ENCODE results near the gene HRK.

DNA sequence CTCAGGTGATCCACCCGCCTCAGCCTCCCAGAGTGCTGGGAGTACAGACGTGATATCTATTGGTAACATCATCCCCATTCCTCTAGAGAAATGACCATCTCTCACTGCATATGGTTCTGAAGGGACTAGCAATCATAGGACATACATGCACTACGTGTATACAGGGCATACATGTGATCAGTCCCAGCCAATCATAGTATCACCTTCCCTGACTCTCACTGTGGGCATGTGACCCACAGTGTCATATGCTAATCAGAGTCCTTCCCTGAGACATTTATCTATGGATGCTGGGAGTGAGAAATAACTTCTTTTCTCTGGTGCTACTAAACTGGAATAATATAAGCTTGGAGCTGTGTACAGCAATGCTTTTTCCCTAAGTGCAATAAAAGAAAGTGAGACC, 17.4 kb upstream of the HRK start:
- TF ChIP-seq EZH2 (IDR thresholded peaks at IDR 0.05; ENCODE audit: insufficient read depth, low read length): no peak
- TF ChIP-seq, protein P1, sequence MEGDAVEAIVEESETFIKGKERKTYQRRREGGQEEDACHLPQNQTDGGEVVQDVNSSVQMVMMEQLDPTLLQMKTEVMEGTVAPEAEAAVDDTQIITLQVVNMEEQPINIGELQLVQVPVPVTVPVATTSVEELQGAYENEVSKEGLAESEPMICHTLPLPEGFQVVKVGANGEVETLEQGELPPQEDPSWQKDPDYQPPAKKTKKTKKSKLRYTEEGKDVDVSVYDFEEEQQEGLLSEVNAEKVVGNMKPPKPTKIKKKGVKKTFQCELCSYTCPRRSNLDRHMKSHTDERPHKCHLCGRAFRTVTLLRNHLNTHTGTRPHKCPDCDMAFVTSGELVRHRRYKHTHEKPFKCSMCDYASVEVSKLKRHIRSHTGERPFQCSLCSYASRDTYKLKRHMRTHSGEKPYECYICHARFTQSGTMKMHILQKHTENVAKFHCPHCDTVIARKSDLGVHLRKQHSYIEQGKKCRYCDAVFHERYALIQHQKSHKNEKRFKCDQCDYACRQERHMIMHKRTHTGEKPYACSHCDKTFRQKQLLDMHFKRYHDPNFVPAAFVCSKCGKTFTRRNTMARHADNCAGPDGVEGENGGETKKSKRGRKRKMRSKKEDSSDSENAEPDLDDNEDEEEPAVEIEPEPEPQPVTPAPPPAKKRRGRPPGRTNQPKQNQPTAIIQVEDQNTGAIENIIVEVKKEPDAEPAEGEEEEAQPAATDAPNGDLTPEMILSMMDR (IDR thresholded peaks at IDR 0.05; ENCODE audit: insufficient read depth, low read depth, low read length): no peak

Data from astrocyte (in vitro differentiated cells and primary cell).